ENCODE results near the gene IL2RG. TPM values are rescaled to one million over a fixed set of nuclear protein-coding genes. Genes with fewer than 3 reads are reported as not detected.

The IL2RG gene
- total and polyA plus RNA-seq, 12 donors = 0.22 to 7.0 (median 3.5) TPM

DNA sequence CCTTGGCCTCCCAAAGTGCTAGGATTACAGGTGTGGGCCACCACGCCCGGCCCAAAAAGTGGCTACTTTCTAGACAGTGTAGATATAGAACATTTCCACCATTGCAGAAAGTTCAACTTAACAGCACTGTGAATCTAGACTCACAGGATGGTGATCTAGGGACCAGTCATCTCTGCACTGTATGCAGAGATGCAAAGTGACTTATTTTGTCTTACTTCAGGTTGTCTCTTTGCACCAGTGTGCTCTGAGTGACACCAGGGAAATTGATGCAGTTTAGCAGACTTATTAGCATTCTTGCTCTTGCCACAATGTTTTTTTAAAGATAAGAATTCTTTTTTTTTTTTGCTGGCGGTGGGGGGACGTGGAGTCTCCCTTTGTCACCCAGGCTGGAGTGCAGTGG is 28.6 kb downstream of the IL2RG start:
- Histone ChIP-seq H3K9me3 (replicated peaks in 1 of 3) (no peaks in the 10 kb centered on the region), H3K27me3 (peaks cover 10% of the 10 kb centered on the region), H3K4me3 (no peak overlapping the region), H3K36me3 (replicated peaks in 1 of 2) (no peaks in the 10 kb centered on the region), H3K4me1 (replicated peaks in 1 of 2) (no peaks in the 10 kb centered on the region), H3K27ac (no peak overlapping the region)
- intact Hi-C loops (cut with DNase I) = no loop called here
- no peak for DNase-seq
- TF ChIP-seq POLR2A (IDR thresholded peaks at IDR 0.05) = no peak
- TF ChIP-seq, protein P1, sequence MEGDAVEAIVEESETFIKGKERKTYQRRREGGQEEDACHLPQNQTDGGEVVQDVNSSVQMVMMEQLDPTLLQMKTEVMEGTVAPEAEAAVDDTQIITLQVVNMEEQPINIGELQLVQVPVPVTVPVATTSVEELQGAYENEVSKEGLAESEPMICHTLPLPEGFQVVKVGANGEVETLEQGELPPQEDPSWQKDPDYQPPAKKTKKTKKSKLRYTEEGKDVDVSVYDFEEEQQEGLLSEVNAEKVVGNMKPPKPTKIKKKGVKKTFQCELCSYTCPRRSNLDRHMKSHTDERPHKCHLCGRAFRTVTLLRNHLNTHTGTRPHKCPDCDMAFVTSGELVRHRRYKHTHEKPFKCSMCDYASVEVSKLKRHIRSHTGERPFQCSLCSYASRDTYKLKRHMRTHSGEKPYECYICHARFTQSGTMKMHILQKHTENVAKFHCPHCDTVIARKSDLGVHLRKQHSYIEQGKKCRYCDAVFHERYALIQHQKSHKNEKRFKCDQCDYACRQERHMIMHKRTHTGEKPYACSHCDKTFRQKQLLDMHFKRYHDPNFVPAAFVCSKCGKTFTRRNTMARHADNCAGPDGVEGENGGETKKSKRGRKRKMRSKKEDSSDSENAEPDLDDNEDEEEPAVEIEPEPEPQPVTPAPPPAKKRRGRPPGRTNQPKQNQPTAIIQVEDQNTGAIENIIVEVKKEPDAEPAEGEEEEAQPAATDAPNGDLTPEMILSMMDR (IDR thresholded peaks at IDR 0.05) = no peak
- 56 to 79% (median 74%) methylated on average over 2 to 4 of the region's 4 CpGs for WGBS, 4 donors

DNA sequence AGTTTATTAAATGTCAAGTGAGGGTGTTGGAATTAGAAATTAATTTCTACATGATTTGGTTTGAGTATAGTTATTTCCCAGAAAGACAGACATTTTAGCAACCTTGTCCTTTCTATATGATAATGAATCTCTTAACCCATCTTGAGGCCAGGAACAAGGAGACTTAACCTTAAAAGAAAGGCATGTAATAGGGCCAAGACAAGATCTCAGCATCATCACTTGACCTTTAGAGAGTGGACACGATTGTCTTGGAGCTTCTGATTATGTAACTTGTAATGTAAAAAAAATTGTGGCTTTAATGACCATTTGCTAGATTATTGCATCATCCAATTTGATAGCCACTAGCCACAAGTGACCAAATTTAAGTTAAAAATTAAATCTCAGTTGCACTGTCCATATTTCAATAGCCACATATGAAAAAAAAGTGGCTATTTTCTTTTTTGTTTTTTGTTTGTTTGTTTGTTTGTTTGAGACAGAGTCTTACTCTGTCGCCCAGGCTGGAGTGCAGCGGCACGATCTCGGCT is 29.2 kb downstream of the IL2RG start:
- Histone ChIP-seq H3K9me3 (replicated peaks in 1 of 3) (no peaks in the 10 kb centered on the region), H3K4me3 (no peak overlapping the region), H3K4me1 (replicated peaks in 1 of 2) (no peaks in the 10 kb centered on the region), H3K27ac (no peak overlapping the region), H3K36me3 (replicated peaks in 1 of 2) (no peaks in the 10 kb centered on the region), H3K27me3 (peaks cover 7% of the 10 kb centered on the region)
- intact Hi-C loops (cut with DNase I) = no loop called here
- DNase-seq = no peak
- 71 to 80% (median 78%) methylated on average over 5 of the region's 5 CpGs for WGBS, 4 donors
- TF ChIP-seq, protein P1 (IDR thresholded peaks at IDR 0.05) = no peak
- no peak for TF ChIP-seq POLR2A (IDR thresholded peaks at IDR 0.05)

DNA sequence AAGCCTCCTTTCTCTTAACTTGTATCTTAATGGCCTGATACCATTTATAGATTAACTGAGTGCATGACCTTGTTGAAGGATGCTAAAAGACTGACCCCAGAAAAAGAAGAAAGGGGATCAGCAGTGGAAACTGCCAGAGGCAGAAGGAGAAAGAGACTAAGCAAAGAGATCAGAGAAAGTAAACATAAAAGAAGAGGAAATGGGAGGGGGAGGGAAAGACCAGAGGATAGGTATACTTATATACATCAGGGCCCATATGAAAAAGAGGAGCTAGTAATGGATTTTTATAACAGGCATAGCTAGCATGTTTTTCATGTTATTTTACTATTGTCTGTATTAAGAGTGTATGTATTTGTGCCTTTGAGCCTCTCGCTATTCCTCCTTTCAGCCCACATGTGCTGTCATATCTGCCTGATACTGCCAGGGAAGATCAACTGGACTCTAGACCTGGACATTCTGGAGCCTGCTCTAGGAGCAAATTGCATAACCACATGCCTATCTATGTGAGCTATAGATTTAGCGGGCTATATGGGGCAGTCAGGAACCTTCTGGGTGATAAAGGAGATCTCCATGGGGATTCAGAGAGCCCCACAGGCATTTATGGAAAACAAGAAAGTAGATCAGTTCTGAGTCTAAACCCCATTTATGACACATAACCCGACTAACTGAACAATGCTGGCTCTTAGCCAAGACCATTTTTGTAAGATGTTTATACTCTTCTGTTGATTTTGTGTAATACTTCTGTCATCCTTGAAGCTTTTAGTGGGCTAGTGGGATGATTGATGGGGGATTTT is 29.9 kb downstream of the IL2RG start:
- no peak for TF ChIP-seq POLR2A (IDR thresholded peaks at IDR 0.05)
- TF ChIP-seq, protein P1 (IDR thresholded peaks at IDR 0.05) = no peak
- 53 to 73% (median 55%) methylated on average over 3 of the region's 3 CpGs for WGBS, 4 donors
- Histone ChIP-seq H3K9me3 (replicated peaks in 1 of 3) (no peaks in the 10 kb centered on the region), H3K27ac (no peak overlapping the region), H3K27me3 (peaks cover 7% of the 10 kb centered on the region), H3K4me3 (no peak overlapping the region), H3K4me1 (replicated peaks in 1 of 2) (no peaks in the 10 kb centered on the region), H3K36me3 (replicated peaks in 1 of 2) (no peaks in the 10 kb centered on the region)
- intact Hi-C loops (cut with DNase I) = no loop called here
- no peak for DNase-seq

DNA sequence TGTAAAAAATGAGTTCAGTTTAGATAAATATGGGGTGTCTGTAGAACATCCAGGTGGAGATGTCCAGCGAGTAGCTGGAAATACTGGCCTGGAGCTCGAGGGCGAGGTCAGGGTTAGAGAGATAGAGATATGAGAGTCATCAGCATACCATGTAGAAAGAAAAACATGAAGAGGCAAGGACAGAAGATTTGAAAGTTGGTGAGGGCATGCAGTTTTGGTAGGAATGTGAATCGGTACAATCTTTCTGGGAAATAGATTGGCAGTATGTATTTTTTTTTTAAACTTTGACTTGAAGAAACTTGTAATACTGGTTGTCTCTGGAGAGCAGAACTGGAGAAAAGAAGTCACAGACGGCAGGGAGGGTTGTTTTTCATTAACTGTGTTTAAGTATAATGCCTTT is 40.8 kb downstream of the IL2RG start:
- WGBS, 4 donors = 50 to 59% (median 55%) methylated on average over 5 of the region's 5 CpGs
- intact Hi-C loops (cut with DNase I) = no loop called here
- H3K27me3 ChIP-seq = peaks cover 6% of the 10 kb centered on the region
- H3K27ac ChIP-seq = no peak overlapping the region
- H3K36me3 ChIP-seq (replicated peaks in 1 of 2) = no peaks in the 10 kb centered on the region
- H3K4me1 ChIP-seq (replicated peaks in 1 of 2) = peaks cover 0 to 6% of the 10 kb centered on the region in 2 donors
- no peak for TF ChIP-seq POLR2A (IDR thresholded peaks at IDR 0.05)
- TF ChIP-seq, protein P1 (IDR thresholded peaks at IDR 0.05) = no peak
- no peak overlapping the region for H3K4me3 ChIP-seq
- no peak for DNase-seq
- H3K9me3 ChIP-seq (replicated peaks in 1 of 3) = no peaks in the 10 kb centered on the region

All from adrenal gland (tissue), 12 donors.